H1 (cell line): Measurements from ENCODE around the gene PLTP. TPM values are rescaled to one million over a fixed set of nuclear protein-coding genes. Genes with fewer than 3 reads are reported as not detected.

Source experiments
- CTCF ChIA-PET: fragments of 300-600 bp; sonication (Branson Sonifier 250); formaldehyde crosslinking; loops from one replicate; lab custom pipeline; 2021; ENCODE audit not compliant: partially characterized antibody; lab: Charles Lee
- POLR2A ChIA-PET: fragments of 300-600 bp; sonication (Branson Sonifier 250); formaldehyde crosslinking; loops from one replicate; lab custom pipeline; 2021; ENCODE audit warnings: inconsistent platforms; ENCODE audit not compliant: partially characterized antibody; lab: Charles Lee
- DNase-seq, 2 experiments: peaks; one replicate each; pipeline versions ENCODE4 v3.0.0 to v3.0.0-alpha.2; 2010 to 2022; ENCODE audit warnings: low spot score in 2 of 2, low read depth in 1 of 2, mixed read lengths in 1 of 2
- FAIRE-seq: peaks from 2 replicates; lab custom pipeline; 2011; peaks lifted over from hg19 to GRCh38; lab: Jason Lieb, UNC
- H2AFZ ChIP-seq: 2 replicates; pipeline ENCODE4 v1.8.1; 2012; ENCODE audit warnings: low read length, inconsistent platforms
- H2AK5ac ChIP-seq: 2 replicates; pipeline ENCODE4 v1.6.1; 2013; ENCODE audit warnings: low read depth, low read length
- H2BK120ac ChIP-seq: replicated peaks from 2 replicates; pipeline ENCODE3; 2013; ENCODE audit warnings: low read depth, low read length, inconsistent platforms
- H2BK12ac ChIP-seq: 2 replicates; pipeline ENCODE4 v1.6.1; 2013; ENCODE audit warnings: low read depth, low read length
- H2BK15ac ChIP-seq: 2 replicates; pipeline ENCODE4 v1.6.1; 2013; ENCODE audit warnings: low read length
- H2BK20ac ChIP-seq: 2 replicates; pipeline ENCODE4 v1.6.1; 2013; ENCODE audit warnings: low read length
- H2BK5ac ChIP-seq: 2 replicates; pipeline ENCODE4 v1.6.1; 2013; ENCODE audit warnings: low read depth, low read length
- H3K14ac ChIP-seq: 2 replicates; pipeline ENCODE4 v1.6.1; 2013; ENCODE audit warnings: inconsistent platforms; ENCODE audit not compliant: insufficient read length
- H3K18ac ChIP-seq: 2 replicates; pipeline ENCODE4 v1.6.1; 2013; ENCODE audit warnings: low read length; ENCODE audit errors: extremely low read depth
- H3K23ac ChIP-seq: 2 replicates; pipeline ENCODE4 v1.6.1; 2013; ENCODE audit warnings: inconsistent platforms; ENCODE audit not compliant: insufficient read length
- H3K23me2 ChIP-seq: 2 replicates; pipeline ENCODE4 v1.6.1; 2013; ENCODE audit warnings: low read depth, low read length
- H3K27ac ChIP-seq: 2 replicates; pipeline ENCODE4 v1.6.1; 2011; ENCODE audit warnings: low read depth, low read length, inconsistent platforms
- H3K27me3 ChIP-seq, 4 experiments: replicated peaks in 1 of 4; 1 replicate in 1 of 4; 2 replicates in 3 of 4; pipeline versions ENCODE4 v1.6.1 to v1.8.1; 2011 to 2013; ENCODE audit warnings: low read length in 3 of 4, mild to moderate bottlenecking in 3 of 4, inconsistent platforms in 2 of 4, mixed read lengths in 2 of 4, moderate library complexity in 1 of 4; ENCODE audit not compliant: control insufficient read depth in 3 of 4, insufficient read depth in 3 of 4; ENCODE audit errors: extremely low read depth in 1 of 4
- H3K36me3 ChIP-seq, 4 experiments: 2 replicates each; pipeline versions ENCODE4 v1.6.1 to v1.8.1; 2011 to 2013; ENCODE audit warnings: mild to moderate bottlenecking in 4 of 4, low read length in 3 of 4, moderate library complexity in 2 of 4, control low read depth in 1 of 4, inconsistent platforms in 1 of 4; ENCODE audit not compliant: insufficient read depth in 4 of 4, control insufficient read depth in 2 of 4
- H3K4ac ChIP-seq: replicated peaks from 2 replicates; pipeline ENCODE3; 2013; ENCODE audit warnings: low read length, low read depth, mixed read lengths, inconsistent platforms; ENCODE audit not compliant: insufficient read length
- H3K4me1 ChIP-seq, 4 experiments: replicated peaks in 1 of 4; 1 replicate in 1 of 4; 2 replicates in 3 of 4; pipeline versions ENCODE4 v1.6.1 to v1.8.1; 2011 to 2013; ENCODE audit warnings: low read length in 3 of 4, inconsistent platforms in 2 of 4, mixed read lengths in 1 of 4; ENCODE audit not compliant: insufficient read depth in 4 of 4, control insufficient read depth in 3 of 4
- H3K4me2 ChIP-seq, 2 experiments: 2 replicates each; pipeline versions ENCODE4 v1.6.1 to v1.8.1; 2011 to 2013; ENCODE audit warnings: low read depth in 2 of 2, low read length in 2 of 2, control low read depth in 1 of 2, inconsistent platforms in 1 of 2, mild to moderate bottlenecking in 1 of 2; ENCODE audit not compliant: insufficient read depth in 1 of 2
- H3K4me3 ChIP-seq, 4 experiments: fragments of 200-600, 300-600 bp in 1 of 4; sonication (generic), shearing (Covaris generic), sonication (Bioruptor Twin) in 1 of 4; 2 replicates each; pipeline versions ENCODE4 v1.5.1 to v1.8.1; 2011 to 2016; ENCODE audit warnings: low read length in 4 of 4, low read depth in 3 of 4, control low read depth in 2 of 4, inconsistent platforms in 2 of 4, mild to moderate bottlenecking in 2 of 4, mixed read lengths in 1 of 4, moderate library complexity in 1 of 4; ENCODE audit not compliant: insufficient read depth in 2 of 4; ENCODE audit errors: extremely low read depth in 1 of 4
- H3K56ac ChIP-seq: replicated peaks from 2 replicates; pipeline ENCODE3; 2013; ENCODE audit warnings: low read depth, mild to moderate bottlenecking, mixed read lengths, low read length, inconsistent platforms; ENCODE audit not compliant: insufficient read length
- H3K79me1 ChIP-seq: 2 replicates; pipeline ENCODE4 v1.6.1; 2013; ENCODE audit warnings: low read depth, low read length, control low read depth
- H3K79me2 ChIP-seq, 2 experiments: 2 replicates each; pipeline versions ENCODE4 v1.6.1 to v1.8.1; 2012 to 2013; ENCODE audit warnings: low read length in 2 of 2, mild to moderate bottlenecking in 2 of 2, inconsistent platforms in 1 of 2; ENCODE audit not compliant: insufficient read depth in 2 of 2, control insufficient read depth in 1 of 2
- H3K9ac ChIP-seq, 4 experiments: replicated peaks in 1 of 4; 1 replicate in 1 of 4; 2 replicates in 3 of 4; pipeline versions ENCODE4 v1.6.1 to v1.8.1; 2011 to 2013; ENCODE audit warnings: low read depth in 3 of 4, low read length in 3 of 4, control low read depth in 2 of 4, mild to moderate bottlenecking in 2 of 4, moderate library complexity in 2 of 4, inconsistent platforms in 1 of 4; ENCODE audit errors: extremely low read depth in 1 of 4
- H3K9me3 ChIP-seq, 2 experiments: 2 replicates each; pipeline versions ENCODE4 v1.6.1 to v1.8.1; 2012 to 2013; ENCODE audit warnings: mild to moderate bottlenecking in 2 of 2, moderate library complexity in 2 of 2, control low read depth in 1 of 2, inconsistent platforms in 1 of 2, low read depth in 1 of 2, low read length in 1 of 2, mixed read lengths in 1 of 2; ENCODE audit not compliant: insufficient read depth in 2 of 2
- H4K20me1 ChIP-seq, 2 experiments: replicated peaks in 1 of 2; 2 replicates each; pipeline versions ENCODE3 to v1.8.1; 2011 to 2013; ENCODE audit warnings: inconsistent platforms in 2 of 2, low read length in 2 of 2, mild to moderate bottlenecking in 1 of 2; ENCODE audit not compliant: insufficient read depth in 2 of 2, control insufficient read depth in 1 of 2
- H4K5ac ChIP-seq: 2 replicates; pipeline ENCODE4 v1.6.1; 2013; ENCODE audit warnings: low read length, low read depth, mixed read lengths, inconsistent platforms; ENCODE audit not compliant: insufficient read length
- H4K8ac ChIP-seq: 2 replicates; pipeline ENCODE4 v1.8.0; 2013; ENCODE audit warnings: mild to moderate bottlenecking, moderate library complexity, low read length, inconsistent platforms; ENCODE audit not compliant: insufficient read depth; ENCODE audit errors: extremely low read depth
- H4K91ac ChIP-seq: replicated peaks from 2 replicates; pipeline ENCODE3; 2013; ENCODE audit warnings: low read length, mixed read lengths, inconsistent platforms; ENCODE audit not compliant: insufficient read length
- HDAC6 ChIP-seq: IDR thresholded peaks from one replicate; pipeline ENCODE4 v1.7.1; 2012; ENCODE audit warnings: low read depth, mild to moderate bottlenecking, inconsistent platforms, low read length, moderate library complexity
- KDM4A ChIP-seq: IDR thresholded peaks from one replicate; pipeline ENCODE4 v1.7.1; 2012; ENCODE audit warnings: low read depth, mild to moderate bottlenecking, moderate library complexity, low read length, inconsistent platforms; ENCODE audit not compliant: severe bottlenecking
- RAD21 ChIP-seq, 2 experiments: IDR thresholded peaks in 1 of 2; conservative IDR thresholded peaks in 1 of 2; 2 replicates each; pipeline ENCODE4 v1.6.1; 2011; ENCODE audit warnings: low read depth in 2 of 2, low read length in 2 of 2, improper control_type of control experiment in 1 of 2, inconsistent platforms in 1 of 2, mild to moderate bottlenecking in 1 of 2, moderate library complexity in 1 of 2
- SIX5 ChIP-seq: IDR thresholded peaks from 2 replicates; pipeline ENCODE4 v1.6.1; 2011; ENCODE audit warnings: mild to moderate bottlenecking, low read depth, low read length
- WGBS, 2 experiments: shearing (Covaris generic) in 1 of 2; methylation state at CpG; one replicate each; pipeline versions ENCODE4 v1.1.6 to v1.1.7; 2013 to 2015; ENCODE audit warnings: low lambda C conversion rate in 2 of 2, mixed read lengths in 2 of 2, inconsistent platforms in 1 of 2, low coverage in 1 of 2, missing lambda C conversion rate in 1 of 2; ENCODE audit not compliant: insufficient replicate concordance in 2 of 2, insufficient coverage in 1 of 2, insufficient read length in 1 of 2; ENCODE audit errors: extremely low coverage in 1 of 2, missing lambda C conversion rate in 1 of 2; 5-methylcytosine and 5-hydroxymethylcytosine counted together
- polyA plus RNA-seq, 7 experiments: library from polyadenylated mRNA; depleted of rRNA in 3 of 7; stranded (reverse) in 5 of 7; unstranded in 2 of 7; fragments of >200 nt in 5 of 7; fragments of 200-250 nt in 2 of 7; gene quantifications; 1 replicate in 5 of 7; 2 replicates in 1 of 7; 4 replicates in 1 of 7; pipeline versions ENCODE4 v1.2.1 to v1.2.3, GENCODE V29; 2011 to 2013; ENCODE audit warnings: missing spikeins in 2 of 7, mixed read lengths in 2 of 7
- total RNA-seq: library from RNA; stranded (reverse); fragmentation: NEBNext Ultra II Directional; extraction: Animal tissue kit (Norgen Biotek cat#: 25700); gene quantifications from 2 replicates; pipeline ENCODE4 v1.2.1, GENCODE V29; 2021

Gene PLTP
- total and polyA plus RNA-seq, 2 of the 8 experiments (the other 6 are each of a cell fraction or from before 2014, with no cell fraction given) = 120 to 194 TPM

- no peak for DNase-seq
- CTCF ChIA-PET = interaction anchor here (0.7 to 1.5 kb wide), 4 partner anchors 10 to 43 kb away, joined by 3 to 4 read pairs (median 4); no protein-coding TSS in a partner anchor
- no peak overlapping the region for H3K18ac ChIP-seq
- no peak overlapping the region for H3K14ac ChIP-seq
- H4K91ac ChIP-seq = no peak overlapping the region
- H3K9ac ChIP-seq = no peak overlapping the region
- peaks cover 3 to 6% (median 4%) of the 10 kb centered on the region in 4 experiments; a peak in 5 of 7 replicates for H3K4me1 ChIP-seq
- H3K23me2 ChIP-seq = no peaks in the 10 kb centered on the region
- no peak overlapping the region for H2AFZ ChIP-seq
- no peak overlapping the region for H2BK120ac ChIP-seq
- H4K20me1 ChIP-seq = no peaks in the 10 kb centered on the region
- no peak overlapping the region for H4K5ac ChIP-seq
- no peak overlapping the region for H3K4me2 ChIP-seq
- no peak overlapping the region for H2BK20ac ChIP-seq
- no peak overlapping the region for H2BK12ac ChIP-seq
- FAIRE-seq = no peak
- POLR2A ChIA-PET = interaction anchor here (0.5 to 4.5 kb wide), 7 partner anchors 7 to 42 kb away, joined by 3 to 36 read pairs (median 6); partner anchors contain the start of genes CTSA, NEURL2 and SNX21
- H3K36me3 ChIP-seq = peaks cover 1 to 39% (median 4%) of the 10 kb centered on the region in 4 experiments; a peak in 7 of 8 replicates
- peaks cover 0 to 7% of the 10 kb centered on the region in 2 experiments; a peak in 1 of 4 replicates for H3K79me2 ChIP-seq
- no peak overlapping the region for H3K23ac ChIP-seq
- TF ChIP-seq KDM4A = no peak
- TF ChIP-seq SIX5 = no peak
- TF ChIP-seq HDAC6 = no peak
- TF ChIP-seq RAD21 (IDR thresholded peaks at IDR 0.05 in 1 of 2, conservative IDR thresholded peaks at IDR 0.05 in 1 of 2; ENCODE audit: low read depth in 2 of 2, low read length in 2 of 2) = no peak
- no peak overlapping the region for H3K27ac ChIP-seq
- no peak overlapping the region for H3K4ac ChIP-seq
- H3K9me3 ChIP-seq = no peaks in the 10 kb centered on the region
- 0 out of 2 replicates have a peak overlapping the region, but pooled peaks have one; percentile 24 for H2AK5ac ChIP-seq
- no peak overlapping the region; the same call in 1 of the 2 replicates for H4K8ac ChIP-seq
- H2BK15ac ChIP-seq = no peak overlapping the region
- WGBS, 2 experiments = 92% methylated on average over 7 of the region's 8 CpGs; no CpG with 5 or more reads in 1 of the 2 experiments
- no peak overlapping the region for H3K4me3 ChIP-seq
- H3K27me3 ChIP-seq = no peaks in the 10 kb centered on the region
- no peak overlapping the region for H2BK5ac ChIP-seq
- no peak overlapping the region for H3K56ac ChIP-seq
- no peaks in the 10 kb centered on the region for H3K79me1 ChIP-seq
These were observed 62.9 kb downstream of the PLTP start for GRCh38 chr20:45848969-45849582.
